Loucy (cell line): ENCODE measurements around the gene RER1.

Experiments
- CTCF ChIP-seq: fragments of 200-600 bp; sonication (generic); conservative IDR thresholded peaks from 2 replicates; pipeline ENCODE4 v1.5.1; 2014; ENCODE audit warnings: mild to moderate bottlenecking, antibody characterized with exemption, low read length
- EZH2phosphoT487 ChIP-seq: fragments of 200-600 bp; IDR thresholded peaks from 2 replicates; pipeline ENCODE4 v1.6.1; 2018; ENCODE audit warnings: antibody characterized with exemption, mild to moderate bottlenecking, moderate library complexity, borderline replicate concordance

DNA sequence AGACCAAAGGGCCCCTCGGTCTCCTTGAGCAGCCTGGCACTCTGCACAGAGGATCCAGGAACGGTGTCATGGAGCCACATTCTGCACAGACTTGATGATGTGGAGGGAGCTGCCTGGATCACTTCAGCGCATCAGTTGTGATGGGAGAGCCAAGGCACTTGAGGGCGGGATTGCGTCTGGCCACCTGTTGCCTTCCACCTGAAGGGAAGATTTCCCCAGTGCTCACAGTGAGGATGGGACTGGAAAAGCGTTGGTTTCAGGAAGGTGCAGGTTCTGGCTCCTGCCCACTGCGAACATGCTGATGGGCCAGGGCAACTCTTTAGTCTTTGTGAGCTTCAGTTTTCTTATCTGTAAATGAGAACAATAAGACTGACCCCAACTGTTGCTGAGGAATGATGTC lies 2.6 kb downstream of the RER1 start:
- TF ChIP-seq CTCF, result no peak
- no peak for TF ChIP-seq EZH2phosphoT487
